ENCODE measurements around the gene CEMIP. TPM values are rescaled to one million over a fixed set of nuclear protein-coding genes. Genes with fewer than 3 reads are reported as not detected.

Gene CEMIP
- total and polyA plus RNA-seq, 10 of the 15 experiments (the other 5 are each of a cell fraction or from before 2014, with no cell fraction given), result 0.01 to 0.44 (median 0.16) TPM; not detected in 6

DNA sequence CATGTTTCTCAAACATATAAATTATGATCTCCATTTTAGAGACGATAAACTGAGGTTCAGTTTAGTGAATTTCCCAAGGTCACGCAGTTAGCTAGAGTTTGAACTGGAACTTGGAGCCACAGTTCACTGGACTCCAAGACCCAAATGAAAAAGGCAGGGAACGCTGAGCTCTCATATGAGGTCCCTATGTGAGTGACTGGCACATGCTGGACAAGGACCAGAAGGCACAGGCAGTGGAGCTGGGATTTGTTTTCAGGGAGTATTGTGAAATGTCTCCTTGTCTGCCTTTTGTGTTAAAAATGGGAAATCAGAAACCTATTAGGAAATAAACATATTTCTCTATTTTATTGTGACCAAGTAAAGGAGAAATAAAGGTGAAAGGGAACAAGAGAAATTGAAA, 147.0 kb downstream of the CEMIP start (continued):
- TF ChIP-seq, protein P1, sequence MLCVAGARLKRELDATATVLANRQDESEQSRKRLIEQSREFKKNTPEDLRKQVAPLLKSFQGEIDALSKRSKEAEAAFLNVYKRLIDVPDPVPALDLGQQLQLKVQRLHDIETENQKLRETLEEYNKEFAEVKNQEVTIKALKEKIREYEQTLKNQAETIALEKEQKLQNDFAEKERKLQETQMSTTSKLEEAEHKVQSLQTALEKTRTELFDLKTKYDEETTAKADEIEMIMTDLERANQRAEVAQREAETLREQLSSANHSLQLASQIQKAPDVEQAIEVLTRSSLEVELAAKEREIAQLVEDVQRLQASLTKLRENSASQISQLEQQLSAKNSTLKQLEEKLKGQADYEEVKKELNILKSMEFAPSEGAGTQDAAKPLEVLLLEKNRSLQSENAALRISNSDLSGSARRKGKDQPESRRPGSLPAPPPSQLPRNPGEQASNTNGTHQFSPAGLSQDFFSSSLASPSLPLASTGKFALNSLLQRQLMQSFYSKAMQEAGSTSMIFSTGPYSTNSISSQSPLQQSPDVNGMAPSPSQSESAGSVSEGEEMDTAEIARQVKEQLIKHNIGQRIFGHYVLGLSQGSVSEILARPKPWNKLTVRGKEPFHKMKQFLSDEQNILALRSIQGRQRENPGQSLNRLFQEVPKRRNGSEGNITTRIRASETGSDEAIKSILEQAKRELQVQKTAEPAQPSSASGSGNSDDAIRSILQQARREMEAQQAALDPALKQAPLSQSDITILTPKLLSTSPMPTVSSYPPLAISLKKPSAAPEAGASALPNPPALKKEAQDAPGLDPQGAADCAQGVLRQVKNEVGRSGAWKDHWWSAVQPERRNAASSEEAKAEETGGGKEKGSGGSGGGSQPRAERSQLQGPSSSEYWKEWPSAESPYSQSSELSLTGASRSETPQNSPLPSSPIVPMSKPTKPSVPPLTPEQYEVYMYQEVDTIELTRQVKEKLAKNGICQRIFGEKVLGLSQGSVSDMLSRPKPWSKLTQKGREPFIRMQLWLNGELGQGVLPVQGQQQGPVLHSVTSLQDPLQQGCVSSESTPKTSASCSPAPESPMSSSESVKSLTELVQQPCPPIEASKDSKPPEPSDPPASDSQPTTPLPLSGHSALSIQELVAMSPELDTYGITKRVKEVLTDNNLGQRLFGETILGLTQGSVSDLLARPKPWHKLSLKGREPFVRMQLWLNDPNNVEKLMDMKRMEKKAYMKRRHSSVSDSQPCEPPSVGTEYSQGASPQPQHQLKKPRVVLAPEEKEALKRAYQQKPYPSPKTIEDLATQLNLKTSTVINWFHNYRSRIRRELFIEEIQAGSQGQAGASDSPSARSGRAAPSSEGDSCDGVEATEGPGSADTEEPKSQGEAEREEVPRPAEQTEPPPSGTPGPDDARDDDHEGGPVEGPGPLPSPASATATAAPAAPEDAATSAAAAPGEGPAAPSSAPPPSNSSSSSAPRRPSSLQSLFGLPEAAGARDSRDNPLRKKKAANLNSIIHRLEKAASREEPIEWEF (IDR thresholded peaks at IDR 0.05; ENCODE audit: insufficient replicate concordance, low read depth, low read length), result no peak
- TF ChIP-seq RBBP5 (conservative IDR thresholded peaks at IDR 0.05) (no peak), MTA2 (IDR thresholded peaks at IDR 0.05; ENCODE audit: low read depth) (no peak)
- TF ChIP-seq, protein P2, sequence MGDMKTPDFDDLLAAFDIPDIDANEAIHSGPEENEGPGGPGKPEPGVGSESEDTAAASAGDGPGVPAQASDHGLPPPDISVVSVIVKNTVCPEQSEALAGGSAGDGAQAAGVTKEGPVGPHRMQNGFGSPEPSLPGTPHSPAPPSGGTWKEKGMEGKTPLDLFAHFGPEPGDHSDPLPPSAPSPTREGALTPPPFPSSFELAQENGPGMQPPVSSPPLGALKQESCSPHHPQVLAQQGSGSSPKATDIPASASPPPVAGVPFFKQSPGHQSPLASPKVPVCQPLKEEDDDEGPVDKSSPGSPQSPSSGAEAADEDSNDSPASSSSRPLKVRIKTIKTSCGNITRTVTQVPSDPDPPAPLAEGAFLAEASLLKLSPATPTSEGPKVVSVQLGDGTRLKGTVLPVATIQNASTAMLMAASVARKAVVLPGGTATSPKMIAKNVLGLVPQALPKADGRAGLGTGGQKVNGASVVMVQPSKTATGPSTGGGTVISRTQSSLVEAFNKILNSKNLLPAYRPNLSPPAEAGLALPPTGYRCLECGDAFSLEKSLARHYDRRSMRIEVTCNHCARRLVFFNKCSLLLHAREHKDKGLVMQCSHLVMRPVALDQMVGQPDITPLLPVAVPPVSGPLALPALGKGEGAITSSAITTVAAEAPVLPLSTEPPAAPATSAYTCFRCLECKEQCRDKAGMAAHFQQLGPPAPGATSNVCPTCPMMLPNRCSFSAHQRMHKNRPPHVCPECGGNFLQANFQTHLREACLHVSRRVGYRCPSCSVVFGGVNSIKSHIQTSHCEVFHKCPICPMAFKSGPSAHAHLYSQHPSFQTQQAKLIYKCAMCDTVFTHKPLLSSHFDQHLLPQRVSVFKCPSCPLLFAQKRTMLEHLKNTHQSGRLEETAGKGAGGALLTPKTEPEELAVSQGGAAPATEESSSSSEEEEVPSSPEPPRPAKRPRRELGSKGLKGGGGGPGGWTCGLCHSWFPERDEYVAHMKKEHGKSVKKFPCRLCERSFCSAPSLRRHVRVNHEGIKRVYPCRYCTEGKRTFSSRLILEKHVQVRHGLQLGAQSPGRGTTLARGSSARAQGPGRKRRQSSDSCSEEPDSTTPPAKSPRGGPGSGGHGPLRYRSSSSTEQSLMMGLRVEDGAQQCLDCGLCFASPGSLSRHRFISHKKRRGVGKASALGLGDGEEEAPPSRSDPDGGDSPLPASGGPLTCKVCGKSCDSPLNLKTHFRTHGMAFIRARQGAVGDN (IDR thresholded peaks at IDR 0.05), result no peak

Measured in GM12878 (cell line).